Kidney (tissue), 14 donors: Measurements from ENCODE around the gene RASA3. TPM values are rescaled to one million over a fixed set of nuclear protein-coding genes. Genes with fewer than 3 reads are reported as not detected.
"Not testable (repeated sequence)": the region's sequence is repeated elsewhere in the genome, so short reads cannot be mapped to it uniquely, and the experiment has no call there.

ENCODE experiments used
- DNase-seq, 5 donors: peaks; one replicate each; pipeline ENCODE4 v3.0.0-alpha.2; 2013 to 2020
- FAIRE-seq: peaks from 2 replicates; lab custom pipeline; 2012; peaks lifted over from hg19 to GRCh38; lab: Jason Lieb, UNC
- H3K27ac ChIP-seq, 2 donors: one replicate each; pipeline ENCODE4 v1.7.0; 2013; ENCODE audit warnings: low read depth in 2 of 2, low read length in 2 of 2, inconsistent platforms in 1 of 2
- H3K27me3 ChIP-seq: one replicate; pipeline ENCODE4 v1.7.1; 2013; ENCODE audit warnings: low read length, inconsistent platforms; ENCODE audit not compliant: control insufficient read depth, insufficient read depth
- H3K36me3 ChIP-seq, 3 donors: one replicate each; pipeline versions ENCODE4 v1.7.0 to v1.7.1; 2013; ENCODE audit warnings: low read length in 3 of 3, control low read depth in 1 of 3, inconsistent platforms in 1 of 3; ENCODE audit not compliant: insufficient read depth in 3 of 3, control insufficient read depth in 2 of 3
- H3K4me1 ChIP-seq, 3 donors: one replicate each; pipeline versions ENCODE4 v1.7.0 to v1.7.1; 2013; ENCODE audit warnings: low read length in 3 of 3, inconsistent platforms in 1 of 3, low read depth in 1 of 3; ENCODE audit not compliant: control insufficient read depth in 2 of 3, insufficient read depth in 2 of 3
- H3K4me3 ChIP-seq, 3 donors: one replicate each; pipeline versions ENCODE4 v1.7.0 to v1.8.1; 2013; ENCODE audit warnings: low read length in 3 of 3, control low read depth in 1 of 3, inconsistent platforms in 1 of 3
- H3K9ac ChIP-seq, 3 donors: one replicate each; pipeline versions ENCODE4 v1.7.0 to v1.7.1; 2013; ENCODE audit warnings: low read length in 3 of 3, control low read depth in 1 of 3, inconsistent platforms in 1 of 3
- H3K9me3 ChIP-seq, 3 donors: one replicate each; pipeline versions ENCODE4 v1.7.0 to v1.7.1; 2013; ENCODE audit warnings: low read length in 3 of 3, control low read depth in 1 of 3, inconsistent platforms in 1 of 3; ENCODE audit not compliant: control insufficient read depth in 2 of 3, insufficient read depth in 1 of 3
- CTCF ChIP-seq: IDR thresholded peaks from 3 replicates; pipeline ENCODE4 v1.5.1; 2012; ENCODE audit warnings: mild to moderate bottlenecking, moderate library complexity, borderline replicate concordance; ENCODE audit not compliant: insufficient read depth; ENCODE audit errors: extremely low read depth
- intact Hi-C: fragments of 100-400 bp; cut with DNase I; formaldehyde crosslinking; loops from one replicate; pipeline ENCODE4 v1.11.1; 2022
- polyA plus RNA-seq: library from polyadenylated mRNA; stranded (reverse); fragments of 350-450 nt; fragmentation: Illumina TruSeq; extraction: RNeasy Lipid Tissue Mini Kit (QIAGEN cat#74804); gene quantifications from one replicate; pipeline ENCODE4 v1.2.3, GENCODE V29; 2014; ENCODE audit warnings: low read depth, low replicate concordance; ENCODE audit not compliant: insufficient read depth
- total RNA-seq: library from RNA; stranded (reverse); fragmentation: NEBNext Ultra II Directional; extraction: Animal tissue kit (Norgen Biotek cat#: 25700); gene quantifications from one replicate; pipeline ENCODE4 v1.2.1, GENCODE V29; 2021
- donor health status: control.
- donor health status: control.
- donor health status: control.
- donor health status: control.
- donor health status: control.
- donor health status: DM: yes; HTN: yes; CAD: no.
- donor health status: Normal renal cell carcinoma (clear cell type).

RASA3 gene
- total and polyA plus RNA-seq, 2 donors from 2014 or later: 4.2 to 28.8 TPM

- peak overlapping the region; percentile 79 to 86 for H3K27ac ChIP-seq
- intact Hi-C loops: no loop called here
- FAIRE-seq: no peak
Observed at GRCh38 chr13:114118086-114118485, 14.3 kb downstream of the RASA3 start.

GRCh38 chr13:114117341-114117874 is 15.0 kb downstream of the RASA3 start:
- H3K9me3 ChIP-seq, intact Hi-C loops, FAIRE-seq, H3K27me3 ChIP-seq, H3K27ac ChIP-seq, H3K36me3 ChIP-seq, H3K9ac ChIP-seq, H3K4me3 ChIP-seq: not testable (repeated sequence)
- H3K4me1 ChIP-seq: peaks cover 0 to 21% (median 15%) of the 10 kb centered on the region in 3 donors
- DNase-seq: peak in 2 of 5 donors; percentile 33 to 57

More at GRCh38 chr13:114118086-114118485, 14.3 kb downstream of the RASA3 start:
- Histone ChIP-seq H3K9me3 (no peaks in the 10 kb centered on the region), H3K4me1 (peaks cover 0 to 21% (median 15%) of the 10 kb centered on the region in 3 donors), H3K4me3 (no peak overlapping the region), H3K9ac (no peak overlapping the region), H3K27me3 (no peaks in the 10 kb centered on the region), H3K36me3 (no peaks in the 10 kb centered on the region)
- TF ChIP-seq CTCF: no peak
- peak in 2 of 5 donors; percentile 41 to 59 for DNase-seq

- H3K36me3 ChIP-seq: no peaks in the 10 kb centered on the region
- no peaks in the 10 kb centered on the region for H3K9me3 ChIP-seq
- no peaks in the 10 kb centered on the region for H3K27me3 ChIP-seq
- H3K4me1 ChIP-seq: peaks cover 0 to 19% (median 15%) of the 10 kb centered on the region in 3 donors
- no peak overlapping the region for H3K9ac ChIP-seq
- FAIRE-seq (no peak), DNase-seq (peak in 2 of 5 donors; percentile 45 to 59)
- intact Hi-C loops: no loop called here
- no peak overlapping the region for H3K27ac ChIP-seq
- H3K4me3 ChIP-seq: no peak overlapping the region
- no peak for TF ChIP-seq CTCF
Observed at GRCh38 chr13:114116734-114117133, 15.7 kb downstream of the RASA3 start.

GRCh38 chr13:114115796-114116195 is 16.6 kb downstream of the RASA3 start:
- no peaks in the 10 kb centered on the region for H3K36me3 ChIP-seq
- peak overlapping the region in 1 of 2 donors; percentile 23 for H3K27ac ChIP-seq
- peaks cover 0 to 19% (median 15%) of the 10 kb centered on the region in 3 donors for H3K4me1 ChIP-seq
- TF ChIP-seq CTCF: no peak
- DNase-seq: peak in 2 of 5 donors; percentile 59 to 72
- H3K9ac ChIP-seq: no peak overlapping the region
- no peak overlapping the region for H3K4me3 ChIP-seq
- no peaks in the 10 kb centered on the region for H3K9me3 ChIP-seq
- no peaks in the 10 kb centered on the region for H3K27me3 ChIP-seq
- intact Hi-C loops: no loop called here
- no peak for FAIRE-seq
